ENCODE data around the gene ADAM12. TPM values are rescaled to one million over a fixed set of nuclear protein-coding genes. Genes with fewer than 3 reads are reported as not detected.

Gene ADAM12
- total RNA-seq, 2 donors from 2014 or later, result 0.27 to 2.2 TPM

- Histone ChIP-seq H3K27ac (no peak overlapping the region), H3K4me1 (ENCODE audit: control insufficient read depth in 1 of 2, low read depth in 2 of 2) (no peaks in the 10 kb centered on the region), H3K4me3 (no peak overlapping the region), H3K36me3 (no peaks in the 10 kb centered on the region), H3K27me3 (replicated peaks; ENCODE audit: insufficient read depth) (no peaks in the 10 kb centered on the region), H3K9me3 (no peaks in the 10 kb centered on the region)
- no peak for ATAC-seq (ENCODE audit: insufficient number of reproducible peaks, low FRiP score, low read depth)
- TF ChIP-seq, protein P1, sequence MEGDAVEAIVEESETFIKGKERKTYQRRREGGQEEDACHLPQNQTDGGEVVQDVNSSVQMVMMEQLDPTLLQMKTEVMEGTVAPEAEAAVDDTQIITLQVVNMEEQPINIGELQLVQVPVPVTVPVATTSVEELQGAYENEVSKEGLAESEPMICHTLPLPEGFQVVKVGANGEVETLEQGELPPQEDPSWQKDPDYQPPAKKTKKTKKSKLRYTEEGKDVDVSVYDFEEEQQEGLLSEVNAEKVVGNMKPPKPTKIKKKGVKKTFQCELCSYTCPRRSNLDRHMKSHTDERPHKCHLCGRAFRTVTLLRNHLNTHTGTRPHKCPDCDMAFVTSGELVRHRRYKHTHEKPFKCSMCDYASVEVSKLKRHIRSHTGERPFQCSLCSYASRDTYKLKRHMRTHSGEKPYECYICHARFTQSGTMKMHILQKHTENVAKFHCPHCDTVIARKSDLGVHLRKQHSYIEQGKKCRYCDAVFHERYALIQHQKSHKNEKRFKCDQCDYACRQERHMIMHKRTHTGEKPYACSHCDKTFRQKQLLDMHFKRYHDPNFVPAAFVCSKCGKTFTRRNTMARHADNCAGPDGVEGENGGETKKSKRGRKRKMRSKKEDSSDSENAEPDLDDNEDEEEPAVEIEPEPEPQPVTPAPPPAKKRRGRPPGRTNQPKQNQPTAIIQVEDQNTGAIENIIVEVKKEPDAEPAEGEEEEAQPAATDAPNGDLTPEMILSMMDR (IDR thresholded peaks at IDR 0.05), result no peak
- no peak for DNase-seq (ENCODE audit: low spot score)
Measured at GRCh38 chr10:126224967-126225671, 163.2 kb downstream of the ADAM12 start.

DNA sequence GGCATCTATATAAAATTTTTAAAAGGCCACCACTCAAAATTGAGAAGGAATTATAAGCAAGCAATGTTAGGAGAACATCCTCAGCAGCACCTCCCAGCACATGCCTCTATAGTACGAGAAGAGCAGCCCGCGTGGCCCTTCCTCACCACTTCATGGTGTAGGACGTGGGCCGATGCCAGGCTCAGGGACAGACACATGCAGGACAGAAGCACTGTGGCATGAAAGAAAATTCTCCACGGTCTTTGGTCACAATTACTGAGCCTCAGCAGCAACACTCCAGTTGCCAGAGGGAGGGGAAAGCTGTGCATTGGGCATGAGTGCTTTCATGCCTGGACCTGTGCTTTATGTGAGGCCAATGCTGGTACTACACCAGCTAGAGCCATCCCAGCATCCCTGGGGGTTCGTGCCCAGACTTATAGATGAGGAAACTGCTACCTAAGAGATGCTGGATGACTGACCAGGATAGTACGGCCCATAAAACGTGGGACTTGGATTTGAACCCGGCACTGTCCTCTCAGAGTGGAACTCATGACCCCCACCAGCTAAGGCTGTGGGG, 164.7 kb downstream of the ADAM12 start:
- ATAC-seq (ENCODE audit: insufficient number of reproducible peaks, low FRiP score, low read depth) (no peak), DNase-seq (ENCODE audit: low spot score) (no peak)
- H3K4me3 ChIP-seq, result no peak overlapping the region
- no peaks in the 10 kb centered on the region for H3K9me3 ChIP-seq
- no peaks in the 10 kb centered on the region for H3K36me3 ChIP-seq
- H3K27me3 ChIP-seq (replicated peaks; ENCODE audit: insufficient read depth), result no peaks in the 10 kb centered on the region
- H3K27ac ChIP-seq, result no peak overlapping the region
- H3K4me1 ChIP-seq (ENCODE audit: control insufficient read depth in 1 of 2, low read depth in 2 of 2), result no peaks in the 10 kb centered on the region
- TF ChIP-seq, protein P1 (IDR thresholded peaks at IDR 0.05), result no peak

DNA sequence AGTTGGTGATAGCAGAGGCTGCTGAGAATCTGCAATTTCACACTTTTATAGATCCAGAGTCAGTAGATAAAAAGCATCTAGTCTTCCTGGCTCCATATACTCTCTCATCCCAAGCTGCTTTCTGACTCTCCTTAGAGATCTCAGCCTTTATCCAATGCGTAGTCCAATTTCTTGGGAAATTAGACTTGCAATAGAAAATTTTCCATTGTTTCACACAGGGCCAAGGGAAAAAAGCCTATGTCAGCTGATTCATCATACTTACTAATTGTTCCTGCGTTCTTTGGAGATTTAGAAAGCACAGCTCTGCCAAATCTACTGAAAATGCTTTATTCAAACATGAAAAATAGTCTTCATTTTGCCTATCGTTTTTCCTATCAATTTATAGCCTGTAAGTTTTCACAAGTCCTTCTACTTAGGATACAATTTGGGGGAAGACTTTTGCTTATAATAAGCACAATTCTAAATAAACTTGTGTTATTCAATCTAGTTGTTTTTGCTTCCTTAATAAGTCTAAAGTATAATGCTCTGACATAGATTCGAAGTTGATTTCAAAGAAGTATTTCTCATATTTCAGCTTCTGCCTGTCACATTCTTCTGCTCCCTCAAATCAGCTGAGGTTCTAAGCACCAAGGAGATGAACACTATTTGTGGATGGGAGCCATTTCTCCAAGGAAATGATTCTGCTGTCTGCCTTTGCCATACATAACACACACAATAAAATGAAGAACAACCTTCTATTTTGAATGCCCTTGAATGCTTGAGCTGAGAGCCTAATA, 165.4 kb downstream of the ADAM12 start:
- H3K27ac ChIP-seq, result no peak overlapping the region
- no peak for ATAC-seq (ENCODE audit: insufficient number of reproducible peaks, low FRiP score, low read depth)
- TF ChIP-seq, protein P1 (IDR thresholded peaks at IDR 0.05), result no peak

DNA sequence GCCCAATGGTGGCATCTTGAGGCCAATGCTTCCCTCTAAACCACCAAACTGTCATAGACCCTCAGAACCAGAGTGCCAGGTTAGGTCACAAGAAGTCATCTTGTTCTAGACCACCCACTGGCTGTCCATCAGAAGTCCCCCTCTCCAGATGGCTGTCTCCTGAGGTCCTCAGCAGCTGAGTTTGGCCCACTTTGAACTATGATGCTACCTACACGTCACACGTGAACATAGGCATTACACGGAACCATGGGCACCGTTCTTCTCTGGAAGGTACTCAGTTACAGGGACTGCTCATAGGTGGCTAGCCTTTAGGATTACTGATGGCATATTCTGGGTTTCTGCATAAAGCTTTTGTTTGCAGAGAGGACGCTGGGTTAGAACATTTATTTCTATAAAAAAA, 166.4 kb downstream of the ADAM12 start:
- ATAC-seq (ENCODE audit: insufficient number of reproducible peaks, low FRiP score, low read depth), result no peak
- no peak for DNase-seq (ENCODE audit: low spot score)
- Histone ChIP-seq H3K4me1 (ENCODE audit: control insufficient read depth in 1 of 2, low read depth in 2 of 2) (no peaks in the 10 kb centered on the region), H3K36me3 (no peaks in the 10 kb centered on the region), H3K4me3 (no peak overlapping the region), H3K27ac (no peak overlapping the region), H3K27me3 (replicated peaks; ENCODE audit: insufficient read depth) (no peaks in the 10 kb centered on the region), H3K9me3 (no peaks in the 10 kb centered on the region)
- TF ChIP-seq, protein P1 (IDR thresholded peaks at IDR 0.05), result no peak

More for the DNA sequence above, 165.4 kb downstream of the ADAM12 start:
- H3K4me3 ChIP-seq, result no peak overlapping the region
- no peaks in the 10 kb centered on the region for H3K27me3 ChIP-seq (replicated peaks; ENCODE audit: insufficient read depth)
- no peaks in the 10 kb centered on the region for H3K36me3 ChIP-seq
- H3K9me3 ChIP-seq, result no peaks in the 10 kb centered on the region
- H3K4me1 ChIP-seq (ENCODE audit: control insufficient read depth in 1 of 2, low read depth in 2 of 2), result no peaks in the 10 kb centered on the region
- DNase-seq (ENCODE audit: low spot score), result no peak
